ENCODE results near the gene ZW10.
"Not testable (repeated sequence)": the region's sequence is repeated elsewhere in the genome, so short reads cannot be mapped to it uniquely, and the experiment has no call there.

Gene ZW10

GRCh38 chr11:113722934-113723333 is 50.6 kb downstream of the ZW10 start:
- no peaks in the 10 kb centered on the region for H3K4me1 ChIP-seq (ENCODE audit: insufficient read depth, low read length, severe bottlenecking)
- H3K27me3 ChIP-seq (ENCODE audit: insufficient read depth, low read length) = no peaks in the 10 kb centered on the region
- H3K4me3 ChIP-seq (ENCODE audit: low read depth, low read length, poor library complexity, severe bottlenecking) = no peak overlapping the region
- TF ChIP-seq EZH2 (IDR thresholded peaks at IDR 0.05; ENCODE audit: borderline replicate concordance, low read length) = no peak
- no peaks in the 10 kb centered on the region; the same call in 1 of the 2 replicates for H3K36me3 ChIP-seq (ENCODE audit: insufficient read depth, low read length)
- no peak overlapping the region for H2AFZ ChIP-seq (ENCODE audit: low read length)
- H3K9me3 ChIP-seq (ENCODE audit: low read length) = no peaks in the 10 kb centered on the region
- no peak overlapping the region for H3K27ac ChIP-seq (ENCODE audit: low read depth, low read length, poor library complexity, severe bottlenecking)
- no peaks in the 10 kb centered on the region for H3K79me2 ChIP-seq (ENCODE audit: insufficient read depth, low read length)
- no peaks in the 10 kb centered on the region for H4K20me1 ChIP-seq (ENCODE audit: insufficient read depth, low read length)
- no peak overlapping the region for H3K4me2 ChIP-seq (ENCODE audit: low read length)
- H3K9me2 ChIP-seq (ENCODE audit: low read depth, low read length) = no peaks in the 10 kb centered on the region
- no peaks in the 10 kb centered on the region for H3F3A ChIP-seq (ENCODE audit: insufficient read depth, low read length)
- H3K9ac ChIP-seq (ENCODE audit: low read length) = no peak overlapping the region

DNA sequence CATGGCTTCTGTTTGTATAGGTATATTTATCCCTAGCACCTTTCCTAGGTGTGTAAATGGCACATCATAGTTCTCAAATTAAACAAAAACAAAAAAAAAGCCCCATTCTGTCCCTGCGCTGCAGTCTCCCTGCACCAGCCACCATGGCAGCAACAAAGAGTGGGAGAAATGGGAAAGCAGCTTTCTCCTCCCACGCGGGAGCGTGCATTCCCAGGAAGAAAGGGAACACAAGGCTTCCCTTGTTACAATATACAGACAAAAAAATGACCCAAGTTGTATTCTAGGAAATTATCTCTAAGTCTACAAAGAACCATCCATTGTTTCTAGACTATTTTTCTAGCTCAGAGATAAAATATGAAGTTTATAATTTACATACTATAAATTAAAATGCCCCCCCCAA is 51.3 kb downstream of the ZW10 start:
- Histone ChIP-seq H4K20me1 (ENCODE audit: insufficient read depth, low read length) (no peaks in the 10 kb centered on the region), H3F3A (ENCODE audit: insufficient read depth, low read length) (no peaks in the 10 kb centered on the region), H3K36me3 (ENCODE audit: insufficient read depth, low read length) (no peaks in the 10 kb centered on the region; the same call in 1 of the 2 replicates), H3K9me3 (ENCODE audit: low read length) (no peaks in the 10 kb centered on the region), H3K4me1 (ENCODE audit: insufficient read depth, low read length, severe bottlenecking) (no peaks in the 10 kb centered on the region), H3K9ac (ENCODE audit: low read length) (no peak overlapping the region), H3K27ac (ENCODE audit: low read depth, low read length, poor library complexity, severe bottlenecking) (no peak overlapping the region), H3K27me3 (ENCODE audit: insufficient read depth, low read length) (no peaks in the 10 kb centered on the region), H3K4me2 (ENCODE audit: low read length) (no peak overlapping the region), H3K4me3 (ENCODE audit: low read depth, low read length, poor library complexity, severe bottlenecking) (no peak overlapping the region), H3K9me2 (ENCODE audit: low read depth, low read length) (no peaks in the 10 kb centered on the region), H2AFZ (ENCODE audit: low read length) (no peak overlapping the region), H3K79me2 (ENCODE audit: insufficient read depth, low read length) (no peaks in the 10 kb centered on the region)
- TF ChIP-seq, protein P1, sequence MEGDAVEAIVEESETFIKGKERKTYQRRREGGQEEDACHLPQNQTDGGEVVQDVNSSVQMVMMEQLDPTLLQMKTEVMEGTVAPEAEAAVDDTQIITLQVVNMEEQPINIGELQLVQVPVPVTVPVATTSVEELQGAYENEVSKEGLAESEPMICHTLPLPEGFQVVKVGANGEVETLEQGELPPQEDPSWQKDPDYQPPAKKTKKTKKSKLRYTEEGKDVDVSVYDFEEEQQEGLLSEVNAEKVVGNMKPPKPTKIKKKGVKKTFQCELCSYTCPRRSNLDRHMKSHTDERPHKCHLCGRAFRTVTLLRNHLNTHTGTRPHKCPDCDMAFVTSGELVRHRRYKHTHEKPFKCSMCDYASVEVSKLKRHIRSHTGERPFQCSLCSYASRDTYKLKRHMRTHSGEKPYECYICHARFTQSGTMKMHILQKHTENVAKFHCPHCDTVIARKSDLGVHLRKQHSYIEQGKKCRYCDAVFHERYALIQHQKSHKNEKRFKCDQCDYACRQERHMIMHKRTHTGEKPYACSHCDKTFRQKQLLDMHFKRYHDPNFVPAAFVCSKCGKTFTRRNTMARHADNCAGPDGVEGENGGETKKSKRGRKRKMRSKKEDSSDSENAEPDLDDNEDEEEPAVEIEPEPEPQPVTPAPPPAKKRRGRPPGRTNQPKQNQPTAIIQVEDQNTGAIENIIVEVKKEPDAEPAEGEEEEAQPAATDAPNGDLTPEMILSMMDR (IDR thresholded peaks at IDR 0.05; ENCODE audit: low read length) = no peak
- no peak for TF ChIP-seq EZH2 (IDR thresholded peaks at IDR 0.05; ENCODE audit: borderline replicate concordance, low read length)

- no peak for TF ChIP-seq EZH2 (IDR thresholded peaks at IDR 0.05; ENCODE audit: borderline replicate concordance, low read length)
- TF ChIP-seq, protein P1 (IDR thresholded peaks at IDR 0.05; ENCODE audit: low read length) = no peak
- Histone ChIP-seq H4K20me1 (ENCODE audit: insufficient read depth, low read length) (no peaks in the 10 kb centered on the region), H3K4me2 (ENCODE audit: low read length) (no peak overlapping the region), H3K9me3 (ENCODE audit: low read length) (no peaks in the 10 kb centered on the region), H3K27me3 (ENCODE audit: insufficient read depth, low read length) (no peaks in the 10 kb centered on the region), H3K36me3 (ENCODE audit: insufficient read depth, low read length) (no peaks in the 10 kb centered on the region; the same call in 1 of the 2 replicates), H2AFZ (ENCODE audit: low read length) (no peak overlapping the region), H3K79me2 (ENCODE audit: insufficient read depth, low read length) (no peaks in the 10 kb centered on the region), H3K9me2 (ENCODE audit: low read depth, low read length) (no peaks in the 10 kb centered on the region), H3K4me1 (ENCODE audit: insufficient read depth, low read length, severe bottlenecking) (no peaks in the 10 kb centered on the region), H3K27ac (ENCODE audit: low read depth, low read length, poor library complexity, severe bottlenecking) (no peak overlapping the region), H3K9ac (ENCODE audit: low read length) (no peak overlapping the region), H3K4me3 (ENCODE audit: low read depth, low read length, poor library complexity, severe bottlenecking) (no peak overlapping the region), H3F3A (ENCODE audit: insufficient read depth, low read length) (no peaks in the 10 kb centered on the region)
Observed at GRCh38 chr11:113721462-113722066, 51.9 kb downstream of the ZW10 start.

- H3K4me1 ChIP-seq (ENCODE audit: insufficient read depth, low read length, severe bottlenecking); H2AFZ ChIP-seq (ENCODE audit: low read length); H4K20me1 ChIP-seq (ENCODE audit: insufficient read depth, low read length); H3K9me2 ChIP-seq (ENCODE audit: low read depth, low read length); H3K36me3 ChIP-seq (ENCODE audit: insufficient read depth, low read length); H3K9me3 ChIP-seq (ENCODE audit: low read length); H3K4me3 ChIP-seq (ENCODE audit: low read depth, low read length, poor library complexity, severe bottlenecking); H3K79me2 ChIP-seq (ENCODE audit: insufficient read depth, low read length); H3K27ac ChIP-seq (ENCODE audit: low read depth, low read length, poor library complexity, severe bottlenecking); H3K4me2 ChIP-seq (ENCODE audit: low read length); H3K9ac ChIP-seq (ENCODE audit: low read length); H3F3A ChIP-seq (ENCODE audit: insufficient read depth, low read length); H3K27me3 ChIP-seq (ENCODE audit: insufficient read depth, low read length): not testable (repeated sequence)
Observed at GRCh38 chr11:113720478-113720877, 53.0 kb downstream of the ZW10 start.

All from OCI-LY1 (cell line).